NCI-H146 treated with DMSO at 0.1 percent for 48 hours (cell line): Measurements from ENCODE around the gene FSIP1.

ENCODE experiments used
- DNase-seq: peaks from one replicate; lab custom pipeline; 2025; ENCODE audit not compliant: unreplicated experiment; lab: John Stamatoyannopoulos, UW

The FSIP1 gene

GRCh38 chr15:39767921-39768320, 14.7 kb downstream of the FSIP1 start:
- no peak for DNase-seq

- no peak for DNase-seq
Observed at GRCh38 chr15:39761006-39761405, 21.6 kb downstream of the FSIP1 start.

- peak; percentile 20 for DNase-seq
Observed at GRCh38 chr15:39756806-39757522, 25.7 kb downstream of the FSIP1 start.

- no peak for DNase-seq
Observed at GRCh38 chr15:39752991-39753390, 29.6 kb downstream of the FSIP1 start.

GRCh38 chr15:39752246-39752645, 30.4 kb downstream of the FSIP1 start:
- no peak for DNase-seq

GRCh38 chr15:39748276-39748675, 34.4 kb downstream of the FSIP1 start:
- DNase-seq: no peak

- DNase-seq: no peak
Observed at GRCh38 chr15:39747326-39747725, 35.3 kb downstream of the FSIP1 start.

GRCh38 chr15:39746714-39747276, 35.8 kb downstream of the FSIP1 start:
- DNase-seq: no peak

GRCh38 chr15:39746176-39746575, 36.5 kb downstream of the FSIP1 start:
- DNase-seq: no peak

- no peak for DNase-seq
Observed at GRCh38 chr15:39745415-39745814, 37.2 kb downstream of the FSIP1 start.

- no peak for DNase-seq
Observed at GRCh38 chr15:39744334-39745103, 38.1 kb downstream of the FSIP1 start.

- no peak for DNase-seq
Observed at GRCh38 chr15:39743611-39744010, 39.0 kb downstream of the FSIP1 start.

- DNase-seq: no peak
Observed at GRCh38 chr15:39741258-39741657, 41.4 kb downstream of the FSIP1 start.

GRCh38 chr15:39738998-39739397, 43.6 kb downstream of the FSIP1 start:
- DNase-seq: no peak

- no peak for DNase-seq
Observed at GRCh38 chr15:39737196-39737550, 45.5 kb downstream of the FSIP1 start.

- DNase-seq: no peak
Observed at GRCh38 chr15:39736412-39737195, 46.0 kb downstream of the FSIP1 start.

GRCh38 chr15:39735120-39735717, 47.4 kb downstream of the FSIP1 start:
- DNase-seq: no peak

- no peak for DNase-seq
Observed at GRCh38 chr15:39731266-39731665, 51.4 kb downstream of the FSIP1 start.

GRCh38 chr15:39730552-39730951, 52.1 kb downstream of the FSIP1 start:
- DNase-seq: no peak

GRCh38 chr15:39729500-39729899, 53.1 kb downstream of the FSIP1 start:
- DNase-seq: no peak

- DNase-seq: no peak
Observed at GRCh38 chr15:39728845-39729244, 53.8 kb downstream of the FSIP1 start.
